Right ventricle myocardium inferior (tissue), 1 donor: Measurements from ENCODE around the gene OBSCN. TPM values are rescaled to one million over a fixed set of nuclear protein-coding genes. Genes with fewer than 3 reads are reported as not detected.

Experiments used
- ATAC-seq: fragments of 200-7000 bp; cut with Tn5 transposase; one replicate; pipeline ENCODE4 v1.9.1; 2020; ENCODE audit warnings: mild to moderate bottlenecking, moderate library complexity
- DNase-seq: peaks from one replicate; pipeline ENCODE4 v3.0.0; 2021; ENCODE audit errors: missing footprints
- intact Hi-C: fragments of 100-400 bp; cut with DNase I; formaldehyde crosslinking; loops from one replicate; pipeline ENCODE4 v1.11.0; 2022
- total RNA-seq: library from RNA; stranded (reverse); fragmentation: NEBNext Ultra II Directional; extraction: Animal tissue kit (Norgen Biotek cat#: 25700); gene quantifications from one replicate; pipeline ENCODE4 v1.2.1, GENCODE V29; 2021
- donor health status: DM: no; HTN: yes; CAD: no; lungs with severe emphysema.

OBSCN gene
- total RNA-seq, 1 donor from 2014 or later, result 275 TPM

DNA sequence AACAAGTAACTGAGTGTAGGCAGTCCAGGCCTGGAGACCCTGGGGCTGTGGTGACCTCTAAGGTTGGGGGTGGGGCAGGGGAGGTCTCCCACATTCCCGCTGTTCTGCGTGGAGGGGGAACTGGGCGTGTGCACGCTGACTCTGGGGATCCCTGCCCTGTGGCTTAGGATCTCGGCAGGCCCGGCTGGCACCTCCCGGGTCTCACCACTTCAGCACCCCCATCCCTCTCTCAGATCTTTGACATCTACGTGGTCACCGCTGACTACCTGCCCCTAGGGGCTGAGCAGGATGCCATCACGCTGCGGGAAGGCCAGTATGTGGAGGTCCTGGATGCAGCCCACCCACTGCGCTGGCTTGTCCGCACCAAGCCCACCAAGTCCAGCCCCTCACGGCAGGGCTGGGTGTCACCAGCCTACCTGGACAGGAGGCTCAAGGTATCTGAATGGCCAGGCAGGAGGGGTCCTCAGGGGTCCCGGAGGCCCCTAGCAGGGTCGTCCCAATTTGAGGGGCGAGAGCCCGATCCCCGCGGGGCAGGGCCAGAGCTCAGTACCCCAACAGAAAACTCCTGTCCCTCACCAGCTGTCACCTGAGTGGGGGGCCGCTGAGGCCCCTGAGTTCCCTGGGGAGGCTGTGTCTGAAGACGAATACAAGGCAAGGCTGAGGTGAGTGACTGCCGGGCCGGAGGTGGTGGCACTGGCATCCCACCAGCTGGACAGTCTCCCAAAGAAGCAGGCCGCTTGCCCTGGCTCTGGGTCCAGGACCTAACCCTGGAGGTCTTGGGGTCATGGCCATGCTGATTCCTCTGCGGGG, 130.1 kb downstream of the OBSCN start:
- no peak for ATAC-seq

DNA sequence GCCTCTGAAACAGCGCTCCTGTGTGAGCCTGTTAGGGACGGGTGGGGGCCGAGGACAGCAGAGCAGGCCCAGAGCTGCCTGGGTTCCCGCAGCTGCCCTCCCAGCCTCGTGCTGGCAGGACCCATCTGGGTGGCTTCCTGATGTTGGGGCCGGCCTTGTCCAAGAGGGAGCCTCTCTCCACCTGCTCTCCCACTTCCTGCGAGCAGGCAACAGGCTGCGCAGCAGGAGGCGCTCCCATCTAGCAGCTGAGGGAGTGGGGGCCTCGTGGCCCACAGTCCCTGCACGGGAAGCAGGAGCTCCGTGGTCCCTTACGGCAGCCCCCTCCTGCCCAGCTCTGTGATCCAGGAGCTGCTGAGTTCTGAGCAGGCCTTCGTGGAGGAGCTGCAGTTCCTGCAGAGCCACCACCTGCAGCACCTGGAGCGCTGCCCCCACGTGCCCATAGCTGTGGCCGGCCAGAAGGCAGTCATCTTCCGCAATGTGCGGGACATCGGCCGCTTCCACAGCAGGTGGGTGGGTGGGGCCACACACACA, 130.7 kb downstream of the OBSCN start:
- intact Hi-C loops, result no loop called here
- ATAC-seq, result no peak
- DNase-seq, result peak; percentile 60

More for the DNA sequence above, 130.1 kb downstream of the OBSCN start:
- intact Hi-C loops, result no loop called here
- peak; percentile 53 for DNase-seq

GRCh38 chr1:228339059-228339704, 131.3 kb downstream of the OBSCN start:
- DNase-seq (peak; percentile 26), ATAC-seq (no peak)
- intact Hi-C loops, result no loop called here

DNA sequence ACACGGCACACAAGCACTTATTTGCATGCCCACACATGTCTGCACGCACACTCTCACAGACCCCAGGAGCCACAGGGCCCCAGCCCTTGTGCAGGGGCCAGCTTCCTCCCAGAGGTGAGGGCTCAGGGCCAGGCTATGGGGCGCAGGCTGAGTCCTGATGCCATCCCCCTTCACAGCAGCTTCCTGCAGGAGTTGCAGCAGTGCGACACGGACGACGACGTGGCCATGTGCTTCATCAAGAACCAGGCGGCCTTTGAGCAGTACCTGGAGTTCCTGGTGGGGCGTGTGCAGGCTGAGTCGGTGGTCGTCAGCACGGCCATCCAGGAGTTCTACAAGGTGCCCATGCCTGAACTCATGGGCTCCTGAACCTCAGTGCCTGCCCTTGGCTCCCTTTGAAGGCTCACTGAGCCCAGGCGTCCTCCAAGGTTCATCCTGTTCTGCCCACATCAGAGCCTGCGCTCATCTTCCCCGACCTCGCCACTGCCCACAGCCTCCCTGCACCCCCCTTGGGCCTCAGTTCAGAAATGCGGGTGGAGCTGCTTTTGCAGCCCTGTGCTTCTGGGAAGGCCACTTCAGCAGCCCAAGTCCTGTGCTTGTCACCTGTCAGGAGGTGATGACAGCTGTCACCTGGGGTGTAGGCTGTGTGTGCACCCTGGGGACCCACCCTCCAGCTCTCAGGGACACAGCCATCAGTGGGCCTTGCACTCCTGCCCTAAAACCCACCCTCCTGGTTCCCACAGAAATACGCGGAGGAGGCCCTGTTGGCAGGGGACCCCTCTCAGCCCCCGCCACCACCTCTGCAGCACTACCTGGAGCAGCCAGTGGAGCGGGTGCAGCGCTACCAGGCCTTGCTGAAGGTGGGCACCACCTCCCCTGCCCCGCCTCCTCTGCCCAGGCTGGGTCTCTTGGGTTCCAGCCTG, 132.2 kb downstream of the OBSCN start:
- no peak for ATAC-seq
- DNase-seq, result peak; percentile 50
- intact Hi-C loops, result no loop called here

DNA sequence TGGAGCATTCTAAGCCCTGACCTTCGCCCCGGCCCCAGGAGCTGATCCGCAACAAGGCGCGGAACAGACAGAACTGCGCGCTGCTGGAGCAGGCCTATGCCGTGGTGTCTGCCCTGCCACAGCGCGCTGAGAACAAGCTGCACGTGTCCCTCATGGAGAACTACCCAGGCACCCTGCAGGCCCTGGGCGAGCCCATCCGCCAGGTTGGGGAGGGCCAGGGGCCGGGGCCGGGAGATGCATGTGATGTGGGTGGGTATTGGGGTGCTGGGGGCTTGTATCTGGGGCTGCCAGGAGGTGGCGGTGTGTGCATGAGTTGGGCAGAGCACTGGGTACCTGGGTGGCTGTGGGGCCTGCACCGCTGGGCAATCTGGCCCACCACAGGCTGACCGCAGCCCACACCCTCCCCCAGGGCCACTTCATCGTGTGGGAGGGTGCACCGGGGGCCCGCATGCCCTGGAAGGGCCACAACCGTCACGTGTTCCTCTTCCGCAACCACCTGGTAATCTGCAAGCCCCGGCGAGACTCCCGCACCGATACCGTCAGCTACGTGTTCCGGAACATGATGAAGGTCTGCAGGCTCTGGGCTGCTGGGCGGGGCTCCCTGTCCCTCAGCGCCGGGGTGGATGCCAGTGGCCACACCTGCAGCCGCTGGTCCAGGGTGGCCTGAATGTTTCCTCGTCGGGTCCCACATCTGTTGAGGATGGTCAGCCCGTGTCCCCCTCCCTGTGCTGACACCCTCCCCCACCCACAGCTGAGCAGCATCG, 133.0 kb downstream of the OBSCN start:
- intact Hi-C loops, result no loop called here
- ATAC-seq (no peak), DNase-seq (peak; percentile 64)

DNA sequence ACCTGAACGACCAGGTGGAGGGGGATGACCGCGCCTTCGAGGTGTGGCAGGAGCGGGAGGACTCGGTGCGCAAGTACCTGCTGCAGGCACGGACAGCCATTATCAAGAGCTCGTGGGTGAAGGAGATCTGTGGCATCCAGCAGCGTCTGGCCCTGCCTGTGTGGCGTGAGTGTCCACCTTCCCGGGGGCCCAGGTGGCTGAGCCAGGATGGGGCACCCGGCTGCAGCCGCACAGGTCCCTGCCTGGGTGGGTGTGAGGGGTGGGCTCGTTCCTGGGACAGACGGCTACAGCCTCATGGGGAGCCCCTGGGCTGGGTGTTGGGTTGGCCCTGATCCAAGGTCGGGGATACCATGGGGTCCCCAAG, 133.6 kb downstream of the OBSCN start:
- DNase-seq (peak; percentile 30), ATAC-seq (no peak)
- intact Hi-C loops, result no loop called here

GRCh38 chr1:228341814-228342626, 134.2 kb downstream of the OBSCN start:
- ATAC-seq, result no peak
- intact Hi-C loops, result no loop called here
- peak; percentile 26 for DNase-seq

GRCh38 chr1:228342627-228343190, 134.9 kb downstream of the OBSCN start:
- intact Hi-C loops, result no loop called here
- DNase-seq, result peak; percentile 25
- ATAC-seq, result no peak

DNA sequence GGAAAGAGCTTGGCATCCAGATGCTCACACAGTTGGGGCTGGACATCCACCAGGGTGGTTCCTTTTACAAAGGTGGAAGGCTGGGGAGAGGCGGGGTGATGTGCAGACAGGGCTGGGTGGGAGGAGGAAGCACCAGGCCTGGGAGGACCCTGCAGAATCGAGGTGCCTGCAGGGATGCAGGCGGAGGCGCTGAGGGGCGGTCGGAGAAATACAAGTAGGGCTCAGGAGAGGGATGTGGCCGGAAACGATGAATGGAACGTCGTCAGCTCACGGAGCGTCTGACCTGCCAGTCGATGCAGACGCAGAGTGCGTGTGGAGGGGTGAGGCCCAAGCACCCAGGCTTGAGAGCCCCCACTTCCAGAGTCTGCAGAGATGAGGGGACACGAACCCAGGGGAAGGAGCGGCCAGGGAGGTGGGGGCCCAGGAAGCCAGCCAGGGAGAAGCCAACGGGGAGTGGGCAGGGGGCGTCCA, 135.4 kb downstream of the OBSCN start:
- intact Hi-C loops, result no loop called here
- DNase-seq (peak; percentile 56), ATAC-seq (no peak)

- ATAC-seq, result no peak
- DNase-seq, result peak; percentile 40
- intact Hi-C loops, result no loop called here
These were observed 136.8 kb downstream of the OBSCN start for GRCh38 chr1:228344631-228345072.

DNA sequence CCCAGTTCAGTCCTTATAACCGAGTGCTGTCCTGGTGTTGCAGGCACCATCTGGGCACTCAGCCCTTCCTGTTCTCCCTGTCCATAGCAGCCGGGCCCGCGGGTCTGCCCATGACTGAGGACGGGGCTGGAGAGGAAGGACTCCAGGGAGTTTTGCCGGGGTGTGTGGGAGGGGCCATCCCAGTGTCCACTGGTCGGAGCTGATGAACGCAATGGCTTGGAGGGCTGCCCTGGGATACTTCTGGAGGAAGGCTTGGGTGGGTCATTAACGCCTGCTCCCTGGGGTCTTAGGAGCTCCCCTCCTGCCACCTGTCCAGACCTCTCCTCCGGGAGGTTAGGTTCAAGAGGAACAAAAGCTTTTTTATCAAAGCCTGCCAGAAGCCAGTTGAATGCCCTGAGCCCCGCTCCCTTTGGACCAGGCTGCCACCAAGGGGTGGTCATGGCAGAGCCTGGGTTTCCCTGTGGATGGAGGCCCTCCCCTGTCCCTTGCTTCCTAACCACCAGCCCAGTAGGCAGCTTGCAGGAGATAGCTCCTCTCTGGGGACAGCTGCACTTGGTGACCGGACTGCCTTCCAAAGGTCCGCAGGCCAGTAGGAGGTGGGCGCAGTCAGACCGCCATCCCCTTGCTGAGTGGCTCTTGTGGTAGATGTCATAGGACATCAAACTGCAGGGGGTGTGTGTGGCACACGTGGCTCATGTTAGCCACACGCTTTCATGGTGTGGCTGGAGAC, 137.5 kb downstream of the OBSCN start:
- DNase-seq (peak; percentile 44), ATAC-seq (no peak)
- intact Hi-C loops, result no loop called here

- ATAC-seq, result peak; percentile 58
- peak; percentile 46 for DNase-seq
- intact Hi-C loops, result no loop called here
These were observed 138.9 kb downstream of the OBSCN start for GRCh38 chr1:228346731-228347130.

- peak; percentile 45 for DNase-seq
- intact Hi-C loops, result no loop called here
- no peak for ATAC-seq
These were observed 139.3 kb downstream of the OBSCN start for GRCh38 chr1:228347181-228347580.

DNA sequence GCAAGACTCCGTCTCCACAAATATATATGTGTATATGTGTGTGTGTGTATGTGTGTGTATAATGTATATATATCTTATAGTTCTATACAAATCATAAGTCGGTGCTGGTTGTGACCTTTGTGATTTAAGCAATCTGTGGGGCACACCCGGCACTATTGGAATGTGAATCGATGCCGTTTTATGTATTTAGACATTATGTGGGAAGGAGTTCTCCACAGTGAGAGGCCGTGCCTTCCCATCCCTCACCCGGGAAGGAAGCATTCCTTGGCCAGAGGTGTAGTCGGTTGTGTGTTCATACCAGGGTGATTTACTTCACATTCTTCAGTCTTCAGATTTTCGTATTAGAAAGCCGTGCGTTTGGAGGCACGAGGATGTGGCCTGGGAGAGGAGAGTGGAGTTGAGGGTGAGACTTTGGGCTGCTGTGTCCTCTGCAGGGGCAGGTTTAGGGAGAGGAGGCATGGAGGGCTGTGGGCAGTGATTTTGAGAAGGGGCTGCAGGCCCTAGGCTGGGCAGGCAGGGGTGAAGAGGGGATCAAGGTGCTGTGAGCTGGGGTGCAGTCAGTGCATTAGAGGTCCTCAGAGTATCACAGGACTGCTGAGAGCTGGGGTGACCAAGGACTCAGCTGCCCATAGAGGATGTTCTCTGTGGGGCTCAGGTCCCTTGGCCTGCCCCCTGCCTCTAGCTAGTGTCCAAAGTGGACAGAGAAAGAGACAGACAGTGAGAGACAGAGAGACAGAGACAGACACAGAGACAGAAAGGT, 141.0 kb downstream of the OBSCN start:
- DNase-seq (no peak), ATAC-seq (no peak)
- intact Hi-C loops, result no loop called here

DNA sequence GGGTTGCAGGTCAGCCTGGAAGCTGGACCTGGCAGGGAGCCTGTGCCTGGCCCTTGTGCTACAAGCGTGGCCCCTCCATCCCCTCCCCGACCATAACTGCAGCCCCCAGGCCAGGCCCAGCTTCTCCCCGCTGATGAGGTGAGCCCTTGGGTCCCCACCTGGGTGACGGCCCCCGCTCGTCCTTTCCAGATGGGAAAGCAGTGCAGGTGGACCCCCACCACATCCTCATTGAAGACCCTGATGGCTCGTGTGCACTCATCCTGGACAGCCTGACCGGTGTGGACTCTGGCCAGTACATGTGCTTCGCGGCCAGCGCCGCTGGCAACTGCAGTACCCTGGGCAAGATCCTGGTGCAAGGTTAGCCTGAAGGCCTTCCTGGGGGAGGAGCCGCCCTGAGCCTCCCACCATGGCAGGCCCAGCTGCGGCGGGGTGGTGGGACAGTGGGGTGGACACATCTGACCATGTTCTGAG, 141.9 kb downstream of the OBSCN start:
- ATAC-seq, result no peak
- DNase-seq, result peak; percentile 62
- intact Hi-C loops, result no loop called here
